Kidney (tissue), 14 donors: ENCODE results near the gene CALML6. TPM values are rescaled to one million over a fixed set of nuclear protein-coding genes. Genes with fewer than 3 reads are reported as not detected.
"Not testable (repeated sequence)": the region's sequence is repeated elsewhere in the genome, so short reads cannot be mapped to it uniquely, and the experiment has no call there.

ENCODE experiments used
- DNase-seq, 5 donors: peaks; one replicate each; pipeline ENCODE4 v3.0.0-alpha.2; 2013 to 2020
- FAIRE-seq: peaks from 2 replicates; lab custom pipeline; 2012; peaks lifted over from hg19 to GRCh38; lab: Jason Lieb, UNC
- H3K27ac ChIP-seq, 2 donors: one replicate each; pipeline ENCODE4 v1.7.0; 2013; ENCODE audit warnings: low read depth in 2 of 2, low read length in 2 of 2, inconsistent platforms in 1 of 2
- H3K27me3 ChIP-seq: one replicate; pipeline ENCODE4 v1.7.1; 2013; ENCODE audit warnings: low read length, inconsistent platforms; ENCODE audit not compliant: control insufficient read depth, insufficient read depth
- H3K36me3 ChIP-seq, 3 donors: one replicate each; pipeline versions ENCODE4 v1.7.0 to v1.7.1; 2013; ENCODE audit warnings: low read length in 3 of 3, control low read depth in 1 of 3, inconsistent platforms in 1 of 3; ENCODE audit not compliant: insufficient read depth in 3 of 3, control insufficient read depth in 2 of 3
- H3K4me1 ChIP-seq, 3 donors: one replicate each; pipeline versions ENCODE4 v1.7.0 to v1.7.1; 2013; ENCODE audit warnings: low read length in 3 of 3, inconsistent platforms in 1 of 3, low read depth in 1 of 3; ENCODE audit not compliant: control insufficient read depth in 2 of 3, insufficient read depth in 2 of 3
- H3K4me3 ChIP-seq, 3 donors: one replicate each; pipeline versions ENCODE4 v1.7.0 to v1.8.1; 2013; ENCODE audit warnings: low read length in 3 of 3, control low read depth in 1 of 3, inconsistent platforms in 1 of 3
- H3K9ac ChIP-seq, 3 donors: one replicate each; pipeline versions ENCODE4 v1.7.0 to v1.7.1; 2013; ENCODE audit warnings: low read length in 3 of 3, control low read depth in 1 of 3, inconsistent platforms in 1 of 3
- H3K9me3 ChIP-seq, 3 donors: one replicate each; pipeline versions ENCODE4 v1.7.0 to v1.7.1; 2013; ENCODE audit warnings: low read length in 3 of 3, control low read depth in 1 of 3, inconsistent platforms in 1 of 3; ENCODE audit not compliant: control insufficient read depth in 2 of 3, insufficient read depth in 1 of 3
- CTCF ChIP-seq: IDR thresholded peaks from 3 replicates; pipeline ENCODE4 v1.5.1; 2012; ENCODE audit warnings: mild to moderate bottlenecking, moderate library complexity, borderline replicate concordance; ENCODE audit not compliant: insufficient read depth; ENCODE audit errors: extremely low read depth
- intact Hi-C: fragments of 100-400 bp; cut with DNase I; formaldehyde crosslinking; loops from one replicate; pipeline ENCODE4 v1.11.1; 2022
- polyA plus RNA-seq: library from polyadenylated mRNA; stranded (reverse); fragments of 350-450 nt; fragmentation: Illumina TruSeq; extraction: RNeasy Lipid Tissue Mini Kit (QIAGEN cat#74804); gene quantifications from one replicate; pipeline ENCODE4 v1.2.3, GENCODE V29; 2014; ENCODE audit warnings: low read depth, low replicate concordance; ENCODE audit not compliant: insufficient read depth
- total RNA-seq: library from RNA; stranded (reverse); fragmentation: NEBNext Ultra II Directional; extraction: Animal tissue kit (Norgen Biotek cat#: 25700); gene quantifications from one replicate; pipeline ENCODE4 v1.2.1, GENCODE V29; 2021
- donor health status: control.
- donor health status: control.
- donor health status: control.
- donor health status: control.
- donor health status: control.
- donor health status: DM: yes; HTN: yes; CAD: no.
- donor health status: Normal renal cell carcinoma (clear cell type).

CALML6 gene
- total and polyA plus RNA-seq, 2 donors from 2014 or later = 0.13 to 1.2 TPM

DNA sequence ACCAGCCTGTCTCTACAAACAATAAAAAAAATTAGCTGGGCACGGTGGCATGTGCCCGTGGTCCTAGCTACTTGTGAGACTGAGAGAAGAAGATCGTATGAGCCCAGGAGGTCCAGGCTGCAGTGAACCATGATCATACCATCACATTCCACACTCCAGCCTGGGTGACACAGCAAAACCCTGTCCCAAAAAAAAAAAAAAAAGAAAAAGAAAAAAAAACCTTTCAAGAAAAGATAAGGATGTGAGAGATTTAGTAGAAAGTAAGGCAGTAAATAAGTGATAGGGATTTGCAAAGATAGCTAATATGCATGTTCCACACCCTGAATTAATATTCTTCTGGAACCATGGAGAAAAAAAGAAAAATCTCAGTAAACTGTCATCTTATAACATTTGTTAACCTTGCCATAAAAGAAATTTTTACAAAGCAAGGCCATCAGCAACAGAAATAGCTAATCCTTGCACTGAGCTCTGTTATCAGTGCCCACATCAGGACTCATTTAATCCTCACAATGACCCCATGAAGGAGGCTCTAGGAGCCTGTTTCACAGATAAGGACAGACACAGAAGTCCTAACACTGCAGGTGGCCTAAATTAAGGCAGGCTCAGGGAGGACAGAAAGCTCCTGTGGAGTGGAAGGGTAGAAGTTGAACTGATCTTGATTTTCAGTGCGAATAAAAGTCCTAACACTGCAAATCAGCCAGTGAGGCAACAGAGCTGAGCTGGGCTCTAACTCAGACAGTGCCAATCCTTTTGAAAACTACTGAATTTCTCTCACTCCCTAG, 31.8 kb upstream of the CALML6 start:
- peak in 1 of 5 donors; percentile 13 for DNase-seq
- no peak for FAIRE-seq
- intact Hi-C loops = no loop called here
- Histone ChIP-seq H3K4me1 (peaks cover 0 to 23% (median 22%) of the 10 kb centered on the region in 3 donors), H3K4me3 (peak overlapping the region in 2 of 3 donors; percentile 1 to 15), H3K9ac (no peak overlapping the region), H3K36me3 (no peaks in the 10 kb centered on the region), H3K27me3 (no peaks in the 10 kb centered on the region), H3K9me3 (no peaks in the 10 kb centered on the region), H3K27ac (no peak overlapping the region)
- no peak for TF ChIP-seq CTCF

GRCh38 chr1:1883890-1884289, 31.2 kb upstream of the CALML6 start:
- intact Hi-C loops, H3K4me3 ChIP-seq, H3K9me3 ChIP-seq, H3K27me3 ChIP-seq, H3K36me3 ChIP-seq, H3K9ac ChIP-seq, H3K27ac ChIP-seq, FAIRE-seq: not testable (repeated sequence)
- DNase-seq = peak in 1 of 5 donors; percentile 16
- H3K4me1 ChIP-seq = peaks cover 0 to 24% (median 24%) of the 10 kb centered on the region in 3 donors

DNA sequence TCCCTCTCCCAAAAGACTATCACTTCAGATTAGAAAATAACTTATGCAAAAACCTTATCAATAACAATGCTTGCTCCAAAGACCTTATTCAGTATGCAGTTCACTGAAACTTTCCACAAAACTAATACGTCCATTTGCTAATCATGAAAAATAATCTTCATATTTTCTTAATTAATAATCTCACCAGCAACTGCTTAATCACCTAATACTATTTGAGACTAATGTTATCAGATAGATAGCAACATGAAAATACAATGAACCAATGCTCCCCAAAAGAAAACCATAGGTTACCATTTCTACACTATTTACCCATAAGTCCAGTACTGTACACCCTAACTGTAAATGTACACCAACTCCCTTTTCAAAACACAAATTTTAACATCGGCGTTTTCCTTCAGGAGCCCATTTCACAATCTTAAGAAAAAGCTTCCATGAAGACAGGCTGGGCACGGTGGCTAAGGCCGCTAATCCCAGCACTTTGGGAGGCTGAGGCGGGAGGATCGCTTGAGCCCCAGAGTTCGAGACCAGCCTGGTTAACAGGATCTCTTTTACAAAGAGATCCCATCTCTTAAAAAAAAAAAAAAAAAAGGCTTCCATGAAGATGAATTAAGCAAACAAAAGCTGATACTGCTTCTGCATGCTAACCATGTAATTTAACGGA, 25.8 kb upstream of the CALML6 start:
- Histone ChIP-seq H3K36me3 (no peaks in the 10 kb centered on the region), H3K9ac (peak overlapping the region; percentile 17 to 77 (median 47)), H3K4me1 (peaks cover 0 to 15% (median 9%) of the 10 kb centered on the region in 3 donors), H3K9me3 (no peaks in the 10 kb centered on the region), H3K27ac (peak overlapping the region in 1 of 2 donors; percentile 63), H3K27me3 (no peaks in the 10 kb centered on the region), H3K4me3 (peak overlapping the region; percentile 57 to 76 (median 68))
- intact Hi-C loops = no loop called here
- DNase-seq = peak in 1 of 5 donors; percentile 22
- no peak for FAIRE-seq
- TF ChIP-seq CTCF = no peak

DNA sequence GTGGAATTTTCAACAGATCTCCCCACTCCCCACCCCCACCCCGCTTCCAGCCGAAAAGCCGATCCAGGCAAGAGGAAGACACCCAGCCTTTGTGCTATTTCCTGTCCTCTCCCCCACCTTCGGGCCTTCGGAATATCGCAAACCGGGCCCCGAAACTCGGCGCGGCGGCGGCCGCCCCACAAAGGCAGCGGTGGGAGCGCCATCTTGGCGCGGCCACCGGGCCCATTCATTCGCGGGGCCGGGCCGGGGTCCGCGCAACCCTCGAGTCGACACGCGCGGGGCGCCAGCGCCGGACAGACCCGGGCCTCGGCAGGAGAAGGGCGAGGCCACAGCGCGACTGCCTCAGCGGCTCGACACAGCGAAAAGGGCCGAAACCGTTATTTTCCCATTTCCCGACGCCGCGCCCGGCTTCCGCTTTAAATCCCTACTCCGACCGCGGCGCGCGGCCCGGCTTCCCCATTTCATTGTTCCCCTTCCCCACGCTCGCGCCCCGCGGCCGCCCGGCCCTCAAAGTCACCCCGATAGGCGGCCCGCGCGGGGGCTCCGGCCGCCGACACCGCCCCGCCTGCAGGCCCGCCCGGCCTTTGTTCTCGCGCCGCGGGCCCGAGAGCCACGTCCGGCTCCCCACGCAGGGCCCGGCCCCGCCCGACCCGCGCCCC, 25.1 kb upstream of the CALML6 start:
- no peaks in the 10 kb centered on the region for H3K9me3 ChIP-seq
- H3K27me3 ChIP-seq = no peaks in the 10 kb centered on the region
- no peak for FAIRE-seq
- H3K4me3 ChIP-seq = peak overlapping the region; percentile 57 to 76 (median 68)
- TF ChIP-seq CTCF = no peak
- H3K36me3 ChIP-seq = no peaks in the 10 kb centered on the region
- H3K9ac ChIP-seq = peak overlapping the region; percentile 47 to 77 (median 69)
- intact Hi-C loops = no loop called here
- DNase-seq = peak in 3 of 5 donors; percentile 62 to 87 (median 63)
- peaks cover 0 to 17% (median 12%) of the 10 kb centered on the region in 3 donors for H3K4me1 ChIP-seq
- peak overlapping the region; percentile 63 to 83 for H3K27ac ChIP-seq
